NCI-H748 treated with DMSO at 0.1 percent for 48 hours (cell line): ENCODE measurements around the gene MIAT.
A peak's percentile ranks its signal among the peaks of the same experiment; 100 is the strongest.

Experiments used
- DNase-seq: peaks from one replicate; lab custom pipeline; 2025; lab: John Stamatoyannopoulos, UW

The MIAT gene

DNA sequence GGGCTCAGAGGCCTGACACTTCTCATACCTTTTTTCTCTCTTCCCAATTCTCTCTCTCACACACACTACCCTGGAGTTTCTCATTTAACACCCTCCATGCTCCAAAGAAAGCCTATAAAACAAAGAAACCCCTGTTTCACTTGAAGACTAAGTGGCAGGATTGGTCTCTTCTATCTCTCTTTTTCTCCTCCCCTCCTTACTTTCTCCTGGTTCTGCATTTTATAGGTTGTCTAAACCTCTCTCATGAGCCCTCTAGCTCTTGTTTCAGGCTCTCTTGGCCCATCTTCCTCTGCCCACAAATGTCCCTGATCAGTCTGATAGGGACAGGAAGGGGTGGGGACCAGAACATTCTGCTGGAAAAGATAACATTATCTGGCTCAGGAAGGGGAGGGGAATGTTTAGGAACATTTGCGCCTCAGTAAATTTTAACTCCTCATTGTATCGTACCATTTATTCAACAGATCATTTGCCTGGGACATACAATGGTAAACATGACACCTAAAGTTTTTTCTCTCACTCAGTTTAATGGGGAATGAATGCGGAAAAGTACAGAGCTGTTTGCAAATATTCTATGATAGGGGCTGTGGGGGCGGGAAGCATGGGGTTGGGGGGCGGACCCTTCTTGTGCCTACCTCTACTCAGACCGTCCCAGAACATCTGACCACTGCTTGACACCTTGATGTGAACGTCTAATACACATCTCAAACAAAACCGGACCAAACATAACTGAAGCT lies 24.8 kb upstream of the MIAT start:
- no peak for DNase-seq

DNA sequence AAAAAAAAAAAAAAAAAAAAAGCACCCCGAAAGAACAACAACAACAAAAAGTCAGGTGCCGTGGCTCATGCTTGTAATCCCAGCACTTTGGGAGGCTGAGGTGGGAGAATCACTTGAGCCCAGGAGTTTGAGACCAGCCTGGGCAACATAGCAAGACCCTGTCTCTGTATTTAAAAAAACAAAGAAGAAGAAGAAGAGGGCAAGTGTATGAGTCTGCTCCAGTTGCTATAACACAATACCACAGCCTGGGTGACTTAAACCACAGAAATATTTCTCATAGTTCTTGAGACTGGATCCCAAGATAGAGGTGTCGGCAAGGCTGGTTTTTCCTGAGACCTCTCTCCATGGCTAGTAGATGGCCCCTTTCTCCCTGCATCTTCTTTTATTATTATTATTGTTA lies 23.2 kb upstream of the MIAT start:
- no peak for DNase-seq

DNA sequence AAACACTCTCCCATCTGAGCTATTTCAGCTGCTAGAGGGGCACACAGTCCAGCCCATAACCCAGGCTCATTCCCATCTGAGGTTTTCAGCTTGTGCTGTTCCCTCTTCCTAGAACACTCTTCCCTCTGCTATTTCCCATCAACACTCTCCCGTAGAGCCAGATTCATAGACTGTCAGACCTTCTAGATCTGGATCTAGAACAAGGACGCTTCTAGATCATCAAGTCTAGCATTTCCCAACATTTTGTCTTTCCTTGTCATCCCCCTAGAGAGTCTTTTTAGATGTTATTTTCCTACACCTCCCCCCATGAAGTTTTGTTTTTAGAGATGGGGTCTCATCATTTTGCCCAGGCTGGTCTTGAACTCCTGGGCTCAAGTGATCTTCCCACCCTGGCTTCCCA lies 22.3 kb upstream of the MIAT start:
- DNase-seq: no peak

DNA sequence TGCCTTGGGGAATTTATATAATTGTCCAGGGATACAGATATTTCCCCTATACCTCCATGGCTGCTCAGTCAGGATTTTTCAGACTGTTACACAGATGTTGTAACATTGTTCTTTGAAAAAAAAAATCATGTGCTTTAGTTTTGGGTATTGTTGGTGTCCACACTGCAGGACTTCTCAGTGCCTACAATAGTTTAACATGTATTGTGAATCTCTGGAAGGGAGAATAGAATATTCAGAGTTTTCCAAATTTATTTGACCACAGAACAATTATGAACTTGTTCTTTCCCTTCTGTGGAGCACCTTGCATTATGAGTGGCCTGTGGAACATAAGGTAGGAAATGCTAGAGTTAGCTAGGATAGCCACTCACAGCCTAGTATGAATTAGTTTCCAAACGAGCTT lies 21.1 kb upstream of the MIAT start:
- DNase-seq: no peak

DNA sequence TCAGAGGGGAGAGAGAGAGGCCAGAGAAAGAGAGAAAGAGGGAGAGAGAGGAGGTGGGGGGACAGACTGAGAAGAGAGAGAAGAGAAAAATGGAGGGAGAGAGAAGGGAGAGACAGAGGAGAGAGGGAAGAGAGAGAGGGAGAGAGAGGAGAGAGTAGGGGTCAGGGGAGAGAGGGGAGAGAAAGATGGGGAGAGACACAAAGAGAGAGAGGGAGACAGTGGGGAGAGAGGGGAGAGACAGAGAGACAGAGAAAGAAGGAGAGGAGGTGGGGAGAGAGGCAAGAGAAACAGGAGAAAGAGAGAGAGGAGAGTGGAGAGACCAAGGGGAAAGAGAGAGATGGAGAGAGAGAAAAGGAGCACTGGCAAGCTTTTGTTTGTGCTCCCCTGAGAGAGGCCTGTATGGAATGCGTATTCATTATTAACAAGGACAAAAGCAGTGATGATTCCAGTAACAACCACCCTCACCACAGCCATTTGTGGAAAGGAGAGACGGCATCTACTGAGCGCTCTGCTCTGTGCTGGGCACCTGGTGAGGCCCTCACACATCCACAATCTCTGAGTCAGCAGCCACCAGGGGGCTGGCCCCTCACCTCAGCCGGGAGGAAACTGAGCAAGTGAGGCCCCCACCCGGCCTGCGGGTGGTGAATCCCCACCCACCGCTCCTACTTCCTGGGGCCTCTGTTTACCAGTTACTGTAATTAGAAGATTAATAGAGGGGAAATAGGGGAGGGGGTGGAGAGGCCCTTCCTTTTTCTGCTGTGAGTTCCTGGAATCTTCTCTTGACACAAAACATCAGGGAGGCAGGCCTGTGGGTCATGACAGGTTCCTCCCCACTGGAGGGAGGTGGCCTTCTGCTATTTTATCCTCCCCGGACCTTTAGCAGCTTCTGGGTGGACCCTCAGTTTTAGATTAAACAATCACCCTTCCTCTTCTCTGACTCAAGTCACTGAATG lies 14.6 kb upstream of the MIAT start:
- peak; percentile 28 for DNase-seq

DNA sequence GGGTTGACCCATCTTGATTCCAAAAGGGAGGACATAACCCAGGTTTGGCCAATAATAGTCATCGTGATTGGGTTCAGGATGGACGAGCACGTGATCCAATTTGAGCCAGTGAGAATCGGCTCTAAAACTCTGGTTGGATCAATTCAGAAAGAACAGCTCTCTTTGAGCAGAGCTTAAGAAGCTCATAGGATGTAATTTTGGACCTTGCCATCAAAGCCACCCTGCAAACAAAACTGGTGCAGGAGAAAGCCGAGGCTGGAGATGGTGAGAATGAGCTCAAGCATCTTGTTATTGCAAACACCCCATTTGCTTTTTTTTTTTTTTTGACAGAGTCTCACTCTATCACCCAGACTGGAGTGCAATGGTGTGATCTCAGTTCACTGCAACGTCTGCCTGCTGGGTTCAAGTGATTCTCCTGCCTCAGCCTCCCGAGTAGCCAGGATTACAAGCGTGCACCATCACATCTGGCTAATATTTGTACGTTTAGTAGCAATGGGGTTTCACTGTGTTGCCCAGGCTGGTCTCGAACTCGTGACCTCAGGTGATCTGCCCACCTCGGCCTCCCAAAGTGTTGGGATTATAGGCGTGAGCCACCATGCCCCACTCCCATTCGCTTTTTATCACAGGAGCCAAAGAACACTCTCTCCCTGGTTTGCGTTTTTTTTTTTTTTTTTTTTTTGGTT lies 13.8 kb upstream of the MIAT start:
- no peak for DNase-seq

DNA sequence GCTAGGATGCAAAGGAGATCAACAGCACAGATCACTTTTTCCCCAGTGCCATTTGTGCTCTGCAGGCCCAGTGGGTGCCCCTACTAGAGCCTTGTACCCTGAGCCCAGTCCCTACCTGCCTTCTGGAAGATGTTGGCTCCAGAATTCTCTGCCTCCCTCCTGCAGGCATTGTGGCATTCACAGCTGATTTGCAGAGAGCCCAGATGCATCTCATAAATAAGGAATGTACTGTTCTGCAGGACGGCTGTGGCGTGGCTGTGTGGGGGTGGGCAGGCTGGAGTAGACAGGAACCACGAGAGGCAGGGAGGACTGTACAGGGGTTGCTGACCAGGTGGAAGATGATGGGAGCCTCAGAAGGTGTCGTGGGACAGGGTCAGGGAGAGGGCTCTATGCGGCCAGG lies 11.2 kb upstream of the MIAT start:
- peak; percentile 13 for DNase-seq

DNA sequence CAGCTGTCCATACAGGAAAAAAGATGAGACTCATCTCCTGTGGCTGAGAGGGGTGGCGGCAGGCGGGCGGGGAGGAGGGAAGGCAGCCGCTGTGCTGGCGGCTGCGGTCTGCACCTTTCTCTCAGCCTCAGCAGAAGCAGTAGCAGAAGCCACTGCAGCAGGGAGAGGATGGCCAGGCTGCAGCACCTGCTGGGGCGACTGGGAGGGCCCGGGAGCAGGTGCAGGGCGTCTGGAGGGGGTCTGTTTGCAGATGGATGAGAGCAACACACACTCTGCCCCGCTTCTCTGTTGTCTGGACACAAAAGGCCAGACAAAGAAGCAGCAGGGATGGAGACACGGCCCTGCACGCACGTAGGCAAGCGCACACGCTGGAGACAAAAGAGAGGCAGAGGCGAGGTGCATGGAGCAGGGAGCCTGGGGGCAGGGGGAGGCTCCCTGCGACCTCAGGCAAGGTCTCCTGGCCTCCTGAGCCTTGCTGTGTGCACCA lies 9.3 kb upstream of the MIAT start:
- DNase-seq: peak; percentile 90

DNA sequence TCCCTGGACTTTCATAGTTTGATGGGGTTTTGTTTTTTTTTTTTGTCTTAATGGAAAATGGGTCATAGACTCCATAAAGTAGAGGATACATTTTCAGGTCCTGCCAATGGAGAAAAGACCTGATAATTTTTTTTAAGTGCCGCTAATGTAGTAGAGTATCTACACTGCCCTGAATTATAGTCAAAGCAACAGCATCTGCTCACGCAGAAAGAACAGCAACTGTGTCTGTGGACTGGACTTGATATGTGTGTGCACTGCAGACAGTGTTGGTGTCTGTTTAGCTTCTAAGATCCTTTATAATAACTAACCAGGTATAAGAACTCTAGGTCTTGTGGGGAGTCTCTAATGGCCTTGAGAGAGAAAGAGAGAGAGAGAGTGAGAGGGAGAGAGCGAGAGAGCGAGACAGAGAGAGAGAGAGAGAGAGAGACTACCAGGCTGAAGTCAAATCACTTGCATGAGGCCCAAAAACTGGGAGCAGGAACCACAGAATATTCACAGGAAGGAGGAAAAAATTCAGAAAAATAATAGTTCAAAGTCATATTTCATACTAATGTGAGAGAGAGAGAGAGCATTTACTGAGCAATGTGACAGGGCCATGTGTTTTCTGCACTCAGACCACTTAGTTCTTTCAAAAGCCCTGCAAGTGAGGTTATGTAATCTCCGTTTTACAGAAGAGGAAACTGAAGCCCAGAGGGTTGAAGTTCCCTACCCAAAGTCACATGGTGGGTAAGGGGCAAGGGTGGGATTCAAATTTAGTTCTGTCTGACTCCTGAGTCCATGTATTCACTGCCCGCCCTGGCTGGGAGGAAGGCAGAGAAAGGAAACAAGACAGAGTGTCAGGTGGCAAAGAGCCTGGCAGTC lies 8.6 kb upstream of the MIAT start:
- peak; percentile 53 for DNase-seq

DNA sequence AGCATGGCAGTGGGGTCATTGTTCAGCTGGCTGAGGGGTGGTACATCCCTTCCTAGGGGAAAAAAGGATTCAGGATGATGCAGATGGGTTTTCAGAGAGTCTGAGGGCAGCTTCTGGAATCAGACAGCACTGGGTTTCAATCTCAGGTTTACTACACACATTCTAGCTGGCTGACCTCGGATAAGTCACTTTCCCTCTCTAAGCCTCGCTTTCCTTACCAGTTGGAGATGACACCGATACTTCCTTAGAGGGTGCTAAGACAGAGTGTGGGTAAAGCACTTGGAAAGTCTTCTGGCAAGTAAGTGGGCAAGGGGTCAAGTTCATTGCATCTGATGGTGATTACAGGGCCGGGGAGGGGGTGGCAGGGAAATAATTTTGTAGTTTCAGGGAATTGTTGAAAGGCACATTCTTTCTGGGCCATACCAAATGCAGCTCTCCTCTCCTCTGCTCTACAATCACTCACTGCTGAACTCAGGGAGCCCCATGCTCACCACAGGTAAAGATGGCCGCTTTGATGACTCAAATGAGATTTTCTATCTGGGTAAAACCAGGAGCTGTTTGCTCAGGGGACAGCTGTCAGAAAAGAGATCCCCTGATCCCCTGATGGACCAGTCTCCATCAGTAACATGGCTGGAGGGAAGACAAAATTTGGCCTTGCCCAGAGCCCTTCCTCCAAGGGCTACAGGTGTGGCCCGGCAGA lies 6.5 kb upstream of the MIAT start:
- no peak for DNase-seq

DNA sequence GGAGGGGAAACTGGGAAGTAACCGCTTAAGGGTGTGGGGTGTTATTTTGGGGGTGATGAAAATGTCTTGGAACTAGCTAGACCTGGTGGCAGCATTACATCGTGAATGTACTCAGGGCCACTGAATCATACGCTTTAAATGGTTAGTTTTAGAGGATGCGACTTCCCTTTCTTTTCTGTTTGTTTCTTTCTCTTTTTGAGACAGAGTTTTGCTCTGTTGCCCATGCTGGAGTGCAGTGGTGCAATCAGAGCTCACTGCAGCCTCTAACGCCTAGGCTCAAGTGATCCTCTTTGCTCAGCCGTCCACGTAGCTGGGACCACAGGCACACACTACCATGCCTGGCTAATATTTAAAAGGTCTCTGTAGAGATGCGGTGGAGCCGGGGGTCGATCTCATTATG lies 5.6 kb upstream of the MIAT start:
- DNase-seq: no peak

DNA sequence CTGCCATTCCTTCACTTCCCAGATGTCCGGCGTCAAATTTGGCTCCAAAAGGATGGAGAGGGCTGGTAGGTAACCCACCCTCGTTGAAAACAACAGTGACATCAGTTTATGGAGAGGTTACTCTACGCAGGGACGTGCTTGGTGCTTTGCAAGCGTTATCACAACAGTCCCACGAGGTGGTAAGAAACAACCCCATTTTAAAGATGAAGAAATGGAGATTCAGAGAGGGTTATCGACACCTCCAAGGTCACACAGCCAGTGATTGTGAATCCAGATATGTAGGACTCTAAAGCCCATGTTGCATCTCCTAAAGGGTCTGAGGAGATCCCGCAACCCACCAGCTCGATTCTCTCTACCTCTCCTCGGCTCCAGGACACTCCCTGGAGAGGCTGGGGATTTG lies 773 bp downstream of the MIAT start:
- DNase-seq: no peak

DNA sequence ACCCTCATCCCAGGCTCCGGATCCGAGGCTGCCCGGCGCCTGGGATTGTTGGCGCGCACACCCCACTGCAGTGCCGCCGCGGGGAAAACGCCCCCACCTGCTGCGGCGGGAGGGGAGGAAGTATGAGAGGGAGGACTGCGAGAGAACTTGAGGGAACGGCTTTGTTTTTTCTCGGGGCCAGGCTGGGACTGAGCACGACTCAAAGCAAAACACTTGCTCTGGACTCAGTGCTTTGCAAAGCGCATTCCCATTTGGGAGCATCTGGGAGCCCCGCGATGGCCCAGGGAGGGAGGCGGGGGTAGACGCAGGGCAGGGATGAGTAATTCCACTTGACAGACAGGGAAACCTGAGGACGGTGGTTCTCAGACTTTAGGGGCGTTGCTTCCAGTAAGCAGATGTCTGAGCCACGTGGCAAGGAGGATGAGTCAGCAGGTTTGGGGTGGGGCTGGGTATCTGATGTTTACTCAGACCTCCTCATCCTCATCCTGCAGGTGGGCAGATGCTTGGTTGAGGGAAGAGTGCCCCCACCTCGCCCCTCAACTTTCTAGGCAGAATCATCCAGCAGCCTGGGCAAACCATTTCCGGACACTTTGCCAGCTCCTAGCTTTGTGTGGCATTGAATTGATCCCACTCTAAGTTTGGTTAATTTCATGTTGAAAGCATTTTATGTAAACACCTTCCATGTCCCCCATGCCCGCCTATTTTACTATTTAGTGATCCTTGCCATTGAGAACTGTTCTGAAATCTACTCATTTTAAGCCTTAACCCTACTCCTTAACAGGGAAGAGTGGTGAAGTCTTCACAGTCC lies 1.5 kb downstream of the MIAT start:
- peak; percentile 75 for DNase-seq

DNA sequence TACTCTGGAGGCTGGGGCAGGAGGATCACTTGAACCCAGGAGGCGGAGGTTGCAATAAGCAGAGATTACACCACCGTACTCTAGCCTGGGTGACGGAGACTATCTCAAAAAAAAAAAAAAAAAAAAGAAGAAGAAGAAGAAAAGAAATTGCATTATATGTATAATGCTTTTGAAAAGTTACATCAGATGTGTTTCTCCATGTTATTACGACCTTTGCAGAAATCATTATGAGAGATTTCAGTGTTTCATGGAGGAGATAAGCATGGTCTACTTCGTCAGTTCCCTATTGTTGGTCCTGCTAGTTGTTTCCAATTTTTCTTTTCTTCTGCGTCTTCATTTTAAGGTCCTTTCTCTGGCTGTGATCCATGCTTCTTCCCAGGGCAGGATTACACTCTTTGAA lies 3.0 kb downstream of the MIAT start:
- no peak for DNase-seq

DNA sequence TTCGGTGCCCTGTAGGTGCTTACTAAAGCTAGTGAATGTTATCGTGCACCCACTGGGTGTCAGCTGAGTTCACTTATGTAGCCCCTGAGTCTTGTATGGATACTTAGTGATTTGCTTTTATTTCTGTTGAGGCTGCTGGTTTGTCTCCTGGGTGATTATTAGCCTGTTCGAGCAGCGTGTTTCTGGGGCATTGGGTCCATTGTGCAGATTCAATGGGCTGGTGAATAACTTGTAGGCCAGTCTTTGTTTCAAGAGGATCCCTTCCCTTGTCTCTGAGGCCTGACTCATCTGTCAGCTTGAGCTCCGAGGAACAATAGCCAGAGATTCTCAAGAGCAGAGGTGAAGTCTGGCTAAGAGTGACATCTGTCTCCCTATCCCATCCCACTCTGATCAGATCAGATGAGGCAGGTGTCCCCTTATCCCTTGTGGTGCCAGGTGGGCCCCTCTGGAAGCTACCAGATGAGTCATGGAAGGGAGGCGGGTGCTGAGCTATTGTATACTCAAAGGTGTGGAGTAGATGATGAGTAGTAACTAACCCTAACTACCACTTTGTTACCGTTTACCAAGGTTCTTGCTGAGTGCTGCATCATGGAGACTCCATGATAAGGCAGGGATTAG lies 3.7 kb downstream of the MIAT start:
- no peak for DNase-seq

DNA sequence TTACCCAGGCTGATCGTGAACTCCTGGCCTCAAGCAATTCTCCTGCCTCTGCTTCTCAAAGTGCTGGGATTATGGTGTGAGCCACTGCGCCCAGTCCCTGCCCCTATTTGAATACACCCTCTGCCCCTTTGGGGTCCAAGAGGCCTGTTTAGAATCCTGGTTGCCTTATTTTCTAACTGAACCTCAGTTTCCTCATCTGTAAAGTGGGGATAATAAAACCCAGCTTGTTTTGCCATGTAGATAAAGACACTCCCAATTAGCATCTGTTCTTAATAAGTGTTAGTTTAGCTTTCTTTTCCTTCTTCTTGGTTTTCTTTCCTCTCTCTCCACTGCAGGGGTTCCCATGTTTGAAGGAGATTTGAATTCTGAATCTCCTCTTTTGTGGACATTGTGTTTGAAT lies 4.8 kb downstream of the MIAT start:
- no peak for DNase-seq

DNA sequence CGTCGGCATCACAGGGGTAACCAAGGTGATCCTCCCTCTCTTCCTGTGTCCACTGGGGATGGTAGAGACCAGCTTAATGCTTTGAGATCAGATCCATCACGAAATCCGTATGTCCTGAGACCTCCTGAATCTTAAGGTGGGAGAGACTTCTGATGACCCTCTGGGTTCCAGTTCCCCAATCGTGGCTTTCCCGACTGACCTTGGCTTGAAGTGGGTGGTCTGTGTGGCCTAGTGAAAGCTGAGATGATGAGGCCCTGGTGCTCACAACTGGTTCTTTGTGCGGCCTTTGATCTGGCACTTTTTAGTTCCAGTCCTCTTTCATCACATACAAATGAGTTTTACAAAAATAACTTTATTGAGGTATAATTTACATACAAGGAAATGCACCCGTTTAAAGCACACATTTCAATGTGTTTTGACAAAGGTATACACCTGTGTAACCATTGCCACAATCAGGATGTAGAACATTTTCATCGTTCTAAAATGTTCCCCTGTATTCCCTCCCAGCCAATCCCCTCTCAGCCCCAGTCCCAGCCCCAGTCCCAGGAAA lies 6.1 kb downstream of the MIAT start:
- no peak for DNase-seq

DNA sequence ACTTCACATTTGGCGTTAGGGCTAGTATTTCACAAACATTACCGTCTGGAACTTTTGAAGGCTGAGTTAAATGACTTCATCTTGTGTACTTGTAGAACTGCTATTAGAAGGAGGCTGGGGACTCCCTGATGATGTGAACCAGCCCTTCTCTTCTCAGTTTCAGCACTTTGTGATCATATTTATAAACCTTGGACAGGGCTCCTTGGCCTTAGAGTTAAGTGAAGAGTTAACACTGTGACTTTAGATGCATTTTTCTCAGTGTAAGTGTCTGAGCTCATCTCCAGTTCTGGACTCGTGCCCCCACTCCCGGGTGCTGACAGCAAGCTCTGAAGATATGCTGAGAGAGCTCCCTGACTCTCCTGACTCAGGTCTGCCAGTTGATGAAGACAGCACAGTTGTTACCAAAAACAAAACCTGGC lies 8.4 kb downstream of the MIAT start:
- no peak for DNase-seq

DNA sequence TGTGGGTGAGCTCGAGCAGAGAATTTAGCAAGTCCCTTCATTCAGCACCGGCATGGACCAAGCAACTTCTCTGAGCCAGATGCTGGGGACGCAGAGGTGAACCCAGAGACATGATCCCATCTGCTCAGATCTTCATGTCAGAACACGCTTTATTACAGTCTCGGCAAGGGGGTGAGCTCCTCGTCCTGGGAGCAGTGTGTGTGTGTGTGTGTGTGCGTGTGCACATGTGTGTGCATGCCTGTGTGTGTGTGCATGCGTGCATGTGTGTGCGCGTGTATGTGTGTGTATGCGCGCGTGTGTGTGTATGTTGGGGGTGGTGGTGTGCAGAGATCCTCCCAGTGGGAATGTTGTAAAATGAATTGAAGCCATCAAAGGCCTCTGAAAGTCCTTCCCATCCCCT lies 9.8 kb downstream of the MIAT start:
- DNase-seq: no peak
